ENCODE data around the gene UPP2. TPM values are rescaled to one million over a fixed set of nuclear protein-coding genes. Genes with fewer than 3 reads are reported as not detected.

The UPP2 gene
- total RNA-seq, 2 experiments from 2014 or later = not detected

- peaks cover 32% of the 10 kb centered on the region for H3K27me3 Mint-ChIP-seq
- H3K36me3 Mint-ChIP-seq (ENCODE audit: low read depth) = no peaks in the 10 kb centered on the region
- no peaks in the 10 kb centered on the region for H3K4me1 Mint-ChIP-seq
- no peak overlapping the region for H3K27ac Mint-ChIP-seq
- intact Hi-C loops (cut with DNase I, micrococcal nuclease) = no loop called here
- DNase-seq (no peak), ATAC-seq (no peak)
- POLR2A ChIA-PET = no interaction called here
- no peak overlapping the region for H3K4me3 Mint-ChIP-seq
- H3K9me3 Mint-ChIP-seq (ENCODE audit: low read depth) = peaks cover 6% of the 10 kb centered on the region
- CTCF ChIA-PET = interaction anchor here (1.0 kb wide), 1 partner anchor 22 kb away, joined by 3 read pairs; no protein-coding TSS in a partner anchor
Observed at GRCh38 chr2:158144914-158145625, 43.4 kb downstream of the UPP2 start.

DNA sequence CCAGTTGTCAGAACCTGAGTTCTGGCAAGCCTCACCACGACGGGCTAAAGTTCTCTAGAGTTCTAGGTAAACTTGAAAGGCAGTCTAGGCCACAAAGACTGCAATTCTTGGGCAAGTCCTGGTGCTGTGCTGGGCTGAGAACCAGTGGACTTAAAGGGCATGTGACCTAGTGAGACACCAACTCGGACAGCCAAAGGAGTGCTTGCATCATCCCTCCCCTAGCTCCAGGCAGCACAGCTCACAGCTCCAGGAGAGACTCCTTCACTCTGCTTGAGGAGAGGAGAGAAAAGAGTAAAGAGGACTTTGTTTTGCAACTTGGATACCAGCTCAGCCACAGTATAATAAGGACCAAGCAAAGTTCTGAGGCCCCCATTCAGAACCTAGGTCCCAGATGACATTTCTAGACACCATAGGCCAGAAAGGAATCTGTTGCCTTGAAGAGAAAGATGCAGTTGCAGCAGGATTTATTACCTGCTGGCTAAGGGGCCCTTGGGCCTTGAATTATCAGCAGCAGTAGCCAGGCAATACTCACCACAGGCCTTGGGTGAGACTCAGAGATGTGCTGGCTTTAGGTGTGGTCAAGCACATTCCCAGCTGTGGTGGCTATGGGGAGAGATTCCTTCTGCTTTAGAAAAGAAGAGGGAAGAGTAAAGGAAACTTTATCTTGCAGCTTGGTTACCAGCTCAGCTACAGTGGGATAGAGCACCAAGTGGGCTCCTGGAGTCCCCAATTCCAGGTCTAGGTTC is 51.8 kb downstream of the UPP2 start:
- H3K27me3 Mint-ChIP-seq = peaks cover 4% of the 10 kb centered on the region
- intact Hi-C loops (cut with DNase I, micrococcal nuclease) = no loop called here
- H3K36me3 Mint-ChIP-seq (ENCODE audit: low read depth) = no peaks in the 10 kb centered on the region
- no peaks in the 10 kb centered on the region for H3K4me1 Mint-ChIP-seq
- ChIA-PET POLR2A (no interaction called here), CTCF (no interaction called here)
- DNase-seq = no peak
- no peaks in the 10 kb centered on the region for H3K9me3 Mint-ChIP-seq (ENCODE audit: low read depth)
- H3K27ac Mint-ChIP-seq = no peak overlapping the region
- ATAC-seq = no peak
- no peak overlapping the region for H3K4me3 Mint-ChIP-seq

GRCh38 chr2:158154596-158154995 is 52.9 kb downstream of the UPP2 start:
- no peaks in the 10 kb centered on the region for H3K4me1 Mint-ChIP-seq
- no peak overlapping the region for H3K27ac Mint-ChIP-seq
- no peaks in the 10 kb centered on the region for H3K36me3 Mint-ChIP-seq (ENCODE audit: low read depth)
- no peaks in the 10 kb centered on the region for H3K9me3 Mint-ChIP-seq (ENCODE audit: low read depth)
- intact Hi-C loops (cut with DNase I, micrococcal nuclease) = no loop called here
- DNase-seq (no peak), ATAC-seq (no peak)
- H3K27me3 Mint-ChIP-seq = peaks cover 7% of the 10 kb centered on the region
- ChIA-PET CTCF (no interaction called here), POLR2A (no interaction called here)
- H3K4me3 Mint-ChIP-seq = no peak overlapping the region

- intact Hi-C loops (cut with DNase I, micrococcal nuclease) = no loop called here
- DNase-seq (no peak), ATAC-seq (no peak)
- H3K36me3 Mint-ChIP-seq (ENCODE audit: low read depth) = no peaks in the 10 kb centered on the region
- no peak overlapping the region for H3K27ac Mint-ChIP-seq
- ChIA-PET CTCF (no interaction called here), POLR2A (interaction anchor here (0.7 kb wide), 1 partner anchor 102 kb away, joined by 3 read pairs; no protein-coding TSS in a partner anchor)
- H3K9me3 Mint-ChIP-seq (ENCODE audit: low read depth) = no peaks in the 10 kb centered on the region
- H3K4me3 Mint-ChIP-seq = no peak overlapping the region
- H3K27me3 Mint-ChIP-seq = peaks cover 11% of the 10 kb centered on the region
- H3K4me1 Mint-ChIP-seq = no peaks in the 10 kb centered on the region
Observed at GRCh38 chr2:158172719-158173118, 71.0 kb downstream of the UPP2 start.

DNA sequence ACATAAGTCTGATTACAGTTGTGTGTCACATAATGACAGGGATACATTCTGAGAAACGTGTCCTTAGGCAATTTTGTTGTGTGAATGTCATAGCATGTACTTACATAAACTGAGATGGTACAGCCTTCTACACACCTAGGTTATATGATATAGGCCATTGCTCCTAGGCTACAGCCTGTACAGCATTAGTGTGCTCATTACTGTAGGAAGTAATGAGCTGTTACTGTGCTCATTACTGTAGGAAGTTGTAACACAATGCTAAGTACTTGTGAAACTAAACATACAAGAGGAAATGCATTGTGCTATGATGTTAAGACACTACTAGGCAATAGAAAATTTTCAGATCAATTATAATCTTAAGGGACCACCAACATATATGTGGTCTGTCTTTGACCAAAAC is 72.8 kb downstream of the UPP2 start:
- POLR2A ChIA-PET = no interaction called here
- ATAC-seq = no peak
- H3K36me3 Mint-ChIP-seq (ENCODE audit: low read depth) = no peaks in the 10 kb centered on the region
- CTCF ChIA-PET = interaction anchor here (2.0 kb wide), 1 partner anchor 150 kb away, joined by 5 read pairs; no protein-coding TSS in a partner anchor
- intact Hi-C loops (cut with DNase I, micrococcal nuclease) = no loop called here
- no peak for DNase-seq
- no peak overlapping the region for H3K4me3 Mint-ChIP-seq
- no peaks in the 10 kb centered on the region for H3K9me3 Mint-ChIP-seq (ENCODE audit: low read depth)
- H3K27ac Mint-ChIP-seq = no peak overlapping the region
- peaks cover 19% of the 10 kb centered on the region for H3K27me3 Mint-ChIP-seq
- H3K4me1 Mint-ChIP-seq = no peaks in the 10 kb centered on the region

DNA sequence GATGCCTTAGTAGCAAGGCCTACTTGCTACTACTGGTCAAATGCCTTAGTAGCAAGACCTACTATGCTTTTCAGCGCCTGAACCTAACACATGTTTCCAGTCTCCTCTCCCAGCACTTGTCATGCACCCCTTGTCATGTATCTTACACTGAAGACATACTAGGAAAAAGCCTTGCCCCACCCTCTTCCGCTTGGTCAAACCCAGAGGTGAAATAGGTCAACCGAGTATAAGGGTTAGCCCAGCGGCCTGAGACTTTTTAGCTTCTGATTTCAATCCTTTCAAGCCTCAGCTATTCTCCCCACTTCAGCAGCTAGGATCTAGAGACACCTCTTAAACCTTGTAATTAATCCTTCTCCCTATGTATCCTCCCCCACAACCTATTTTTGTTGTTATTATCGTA is 73.3 kb downstream of the UPP2 start:
- H3K9me3 Mint-ChIP-seq (ENCODE audit: low read depth) = no peaks in the 10 kb centered on the region
- H3K4me3 Mint-ChIP-seq = no peak overlapping the region
- ATAC-seq = no peak
- CTCF ChIA-PET = interaction anchor here (0.6 to 2.0 kb wide), 2 partner anchors 151 to 558 kb away, joined by 3 to 5 read pairs; no protein-coding TSS in a partner anchor
- DNase-seq = no peak
- POLR2A ChIA-PET = no interaction called here
- intact Hi-C loops (cut with DNase I, micrococcal nuclease) = no loop called here
- H3K27ac Mint-ChIP-seq = no peak overlapping the region
- peaks cover 19% of the 10 kb centered on the region for H3K27me3 Mint-ChIP-seq
- no peaks in the 10 kb centered on the region for H3K36me3 Mint-ChIP-seq (ENCODE audit: low read depth)
- H3K4me1 Mint-ChIP-seq = no peaks in the 10 kb centered on the region

GRCh38 chr2:158178646-158179045 is 77.0 kb downstream of the UPP2 start:
- CTCF ChIA-PET = interaction anchor here (0.6 to 2.9 kb wide), 2 partner anchors 467 to 567 kb away, joined by 4 to 12 read pairs; no protein-coding TSS in a partner anchor
- DNase-seq = no peak
- H3K27ac Mint-ChIP-seq = no peak overlapping the region

DNA sequence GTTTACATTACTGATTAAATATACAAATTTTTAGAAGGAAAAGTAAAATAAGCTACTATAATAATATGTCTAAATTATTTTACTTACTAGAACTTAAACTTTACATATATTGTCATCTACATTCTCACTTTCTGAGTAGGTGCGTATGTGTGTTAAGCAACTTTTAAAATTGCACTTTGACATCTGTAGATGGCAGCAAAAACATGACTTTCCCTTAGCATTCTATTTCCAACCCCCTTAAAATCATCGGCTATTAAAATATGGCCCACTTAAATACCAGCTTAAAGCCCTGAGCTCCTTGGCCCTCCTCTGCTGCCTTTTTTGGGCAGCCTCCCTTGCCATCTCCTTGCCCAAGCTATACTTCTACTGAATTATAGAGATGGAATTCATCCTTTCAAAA is 78.0 kb downstream of the UPP2 start:
- H3K4me3 Mint-ChIP-seq = no peak overlapping the region
- ChIA-PET POLR2A (no interaction called here), CTCF (interaction anchor here (0.8 to 2.9 kb wide), 6 partner anchors 11 to 574 kb away, joined by 3 to 12 read pairs (median 4); no protein-coding TSS in a partner anchor)
- DNase-seq = no peak
- H3K27me3 Mint-ChIP-seq = peaks cover 35% of the 10 kb centered on the region
- no peaks in the 10 kb centered on the region for H3K4me1 Mint-ChIP-seq
- intact Hi-C loops (cut with DNase I, micrococcal nuclease) = loop anchor here (2.0 kb wide), 1 partner anchor 565 kb away; no protein-coding TSS in a partner anchor
- no peaks in the 10 kb centered on the region for H3K9me3 Mint-ChIP-seq (ENCODE audit: low read depth)
- no peaks in the 10 kb centered on the region for H3K36me3 Mint-ChIP-seq (ENCODE audit: low read depth)
- H3K27ac Mint-ChIP-seq = no peak overlapping the region
- no peak for ATAC-seq

More at GRCh38 chr2:158178646-158179045, 77.0 kb downstream of the UPP2 start:
- no peak for ATAC-seq
- POLR2A ChIA-PET = no interaction called here
- intact Hi-C loops (cut with DNase I, micrococcal nuclease) = loop anchor here (2.0 kb wide), 1 partner anchor 566 kb away; no protein-coding TSS in a partner anchor
- Mint-ChIP-seq H3K9me3 (ENCODE audit: low read depth) (no peaks in the 10 kb centered on the region), H3K4me1 (no peaks in the 10 kb centered on the region), H3K36me3 (ENCODE audit: low read depth) (no peaks in the 10 kb centered on the region), H3K27me3 (peaks cover 35% of the 10 kb centered on the region), H3K4me3 (no peak overlapping the region)

GRCh38 chr2:158181171-158181570 is 79.5 kb downstream of the UPP2 start:
- ChIA-PET CTCF (interaction anchor here (0.7 to 2.9 kb wide), 3 partner anchors 11 to 911 kb away, joined by 3 to 12 read pairs (median 5); no protein-coding TSS in a partner anchor), POLR2A (no interaction called here)
- H3K4me1 Mint-ChIP-seq = no peaks in the 10 kb centered on the region
- intact Hi-C loops (cut with DNase I, micrococcal nuclease) = no loop called here
- no peak overlapping the region for H3K4me3 Mint-ChIP-seq
- no peaks in the 10 kb centered on the region for H3K36me3 Mint-ChIP-seq (ENCODE audit: low read depth)
- peaks cover 36% of the 10 kb centered on the region for H3K27me3 Mint-ChIP-seq
- no peaks in the 10 kb centered on the region for H3K9me3 Mint-ChIP-seq (ENCODE audit: low read depth)
- H3K27ac Mint-ChIP-seq = no peak overlapping the region
- ATAC-seq = no peak
- DNase-seq = no peak

- H3K4me1 Mint-ChIP-seq = no peaks in the 10 kb centered on the region
- CTCF ChIA-PET = interaction anchor here (0.7 kb wide), 1 partner anchor 9 kb away, joined by 3 read pairs; no protein-coding TSS in a partner anchor
- H3K27me3 Mint-ChIP-seq = peaks cover 36% of the 10 kb centered on the region
- DNase-seq (no peak), ATAC-seq (no peak)
- no peaks in the 10 kb centered on the region for H3K9me3 Mint-ChIP-seq (ENCODE audit: low read depth)
- POLR2A ChIA-PET = no interaction called here
- H3K36me3 Mint-ChIP-seq (ENCODE audit: low read depth) = no peaks in the 10 kb centered on the region
- no peak overlapping the region for H3K4me3 Mint-ChIP-seq
- intact Hi-C loops (cut with DNase I, micrococcal nuclease) = no loop called here
- no peak overlapping the region for H3K27ac Mint-ChIP-seq
Observed at GRCh38 chr2:158182676-158183295, 81.1 kb downstream of the UPP2 start.

DNA sequence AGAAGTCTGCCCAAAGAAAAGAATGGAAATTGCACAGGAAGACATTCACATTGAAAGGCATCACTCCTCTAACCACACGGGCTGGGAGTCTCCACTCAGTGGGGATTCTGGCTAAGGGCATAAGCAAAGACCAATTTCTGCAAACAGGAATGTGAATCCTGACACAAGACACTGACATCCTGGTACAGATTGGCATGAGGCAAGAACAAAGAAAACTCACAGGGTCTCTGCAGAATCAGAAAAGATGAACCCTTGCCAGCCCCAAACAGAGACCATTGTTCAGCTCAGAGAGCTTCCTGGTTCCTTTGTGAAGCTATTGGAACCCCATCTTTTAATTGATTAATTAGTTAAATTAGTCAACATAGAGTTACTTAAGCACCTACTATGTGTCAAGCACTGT is 82.3 kb downstream of the UPP2 start:
- Mint-ChIP-seq H3K27ac (no peak overlapping the region), H3K4me3 (no peak overlapping the region), H3K9me3 (ENCODE audit: low read depth) (no peaks in the 10 kb centered on the region), H3K36me3 (ENCODE audit: low read depth) (no peaks in the 10 kb centered on the region), H3K27me3 (peaks cover 27% of the 10 kb centered on the region), H3K4me1 (no peaks in the 10 kb centered on the region)
- no peak for ATAC-seq
- intact Hi-C loops (cut with DNase I, micrococcal nuclease) = no loop called here
- ChIA-PET CTCF (no interaction called here), POLR2A (no interaction called here)
- DNase-seq = no peak
